HG03521 (cell line): ENCODE measurements around the gene NAE1.
"Not testable (repeated sequence)": the region's sequence is repeated elsewhere in the genome, so short reads cannot be mapped to it uniquely, and the experiment has no call there.

Source experiments
- ATAC-seq: cut with Tn5 transposase; IDR thresholded peaks from one replicate; pipeline ENCODE4 v1.9.1; 2021; ENCODE audit warnings: mild to moderate bottlenecking, moderate library complexity; ENCODE audit not compliant: unreplicated experiment

The NAE1 gene

DNA sequence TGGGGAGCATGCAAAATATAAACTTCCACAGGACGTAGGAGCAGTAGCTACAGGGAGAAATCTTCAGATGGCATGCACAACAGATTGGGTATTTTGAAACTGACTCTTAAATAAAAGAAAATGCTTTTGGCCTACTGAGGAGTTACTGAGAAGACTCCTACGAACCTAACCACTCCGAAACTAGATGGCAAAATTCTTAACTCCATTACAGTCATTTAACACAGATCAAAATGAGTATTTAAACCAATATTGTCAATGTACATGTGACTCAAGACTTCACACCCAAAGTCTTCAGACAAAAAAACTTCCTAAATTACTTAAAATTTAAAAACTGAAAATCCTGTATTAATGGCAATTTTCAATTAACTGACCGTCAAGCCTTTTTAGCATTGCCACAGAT, 21.0 kb downstream of the NAE1 start:
- no peak for ATAC-seq

DNA sequence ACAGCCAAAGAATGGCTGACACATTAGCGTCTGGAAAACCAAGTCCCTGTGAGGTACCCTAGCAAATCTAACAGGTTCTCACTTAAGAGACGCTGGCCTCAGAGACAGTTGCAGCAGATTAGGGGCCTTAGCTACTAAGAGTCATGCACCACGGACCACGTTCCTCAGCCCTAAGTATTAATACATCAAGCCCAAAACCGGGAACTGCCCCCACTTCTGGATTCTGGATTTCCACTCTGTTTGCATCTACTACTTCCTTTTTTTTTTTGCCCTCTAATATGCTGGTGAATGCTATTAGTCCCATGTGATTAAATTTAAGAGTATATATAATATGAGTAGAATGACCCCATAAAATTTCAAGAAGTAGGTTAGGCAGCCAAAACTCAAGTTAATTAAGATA, 28.6 kb downstream of the NAE1 start:
- no peak for ATAC-seq

GRCh38 chr16:66801320-66802105, 29.3 kb downstream of the NAE1 start, which contains the start of gene TERB1:
TERB1 (minus strand) TSS chr16:66801584; CDS start chr16:66796798, 4,786 bp downstream.
- no peak for ATAC-seq

DNA sequence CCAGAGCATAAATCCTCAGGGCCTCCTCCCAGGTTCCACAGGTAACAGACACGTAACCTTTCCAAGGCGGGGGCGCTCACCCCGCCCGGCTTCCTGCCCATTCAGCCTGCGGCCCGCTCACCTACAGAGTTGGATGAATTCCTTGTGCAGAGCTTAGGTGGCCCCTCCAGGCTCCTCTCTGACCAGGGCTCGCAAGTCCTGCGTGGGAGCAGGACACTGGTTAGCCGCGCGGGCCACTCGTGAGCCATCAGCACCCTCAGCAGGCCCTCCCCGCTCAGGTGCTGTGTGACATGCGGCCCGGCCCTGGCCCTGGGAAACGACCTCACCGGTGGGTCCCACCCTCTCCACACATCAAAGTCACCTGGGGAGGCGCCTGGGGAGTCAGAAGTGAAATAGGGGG, 29.9 kb downstream of the NAE1 start:
- no peak for ATAC-seq

DNA sequence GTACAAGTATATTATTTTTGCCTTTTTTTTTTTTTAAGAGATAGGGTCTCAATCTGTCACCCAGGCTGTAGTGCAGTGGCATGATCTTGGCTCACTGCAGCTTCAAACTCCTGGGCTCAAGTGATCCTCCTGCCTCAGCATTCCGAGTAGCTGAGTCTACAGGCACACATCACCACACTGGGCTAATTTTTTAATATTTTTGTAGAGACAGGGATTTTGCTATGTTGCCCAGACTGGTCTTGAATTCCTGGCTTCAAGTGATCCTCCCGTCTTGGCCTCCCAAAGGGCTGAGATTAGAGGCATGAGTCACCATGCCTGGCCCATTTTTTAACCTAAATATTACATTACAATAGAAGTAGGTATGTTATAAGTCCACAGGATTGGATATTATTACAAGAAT, 32.6 kb downstream of the NAE1 start:
- ATAC-seq, result no peak

GRCh38 chr16:66793984-66794383, 36.8 kb downstream of the NAE1 start:
- not testable (repeated sequence) for ATAC-seq

DNA sequence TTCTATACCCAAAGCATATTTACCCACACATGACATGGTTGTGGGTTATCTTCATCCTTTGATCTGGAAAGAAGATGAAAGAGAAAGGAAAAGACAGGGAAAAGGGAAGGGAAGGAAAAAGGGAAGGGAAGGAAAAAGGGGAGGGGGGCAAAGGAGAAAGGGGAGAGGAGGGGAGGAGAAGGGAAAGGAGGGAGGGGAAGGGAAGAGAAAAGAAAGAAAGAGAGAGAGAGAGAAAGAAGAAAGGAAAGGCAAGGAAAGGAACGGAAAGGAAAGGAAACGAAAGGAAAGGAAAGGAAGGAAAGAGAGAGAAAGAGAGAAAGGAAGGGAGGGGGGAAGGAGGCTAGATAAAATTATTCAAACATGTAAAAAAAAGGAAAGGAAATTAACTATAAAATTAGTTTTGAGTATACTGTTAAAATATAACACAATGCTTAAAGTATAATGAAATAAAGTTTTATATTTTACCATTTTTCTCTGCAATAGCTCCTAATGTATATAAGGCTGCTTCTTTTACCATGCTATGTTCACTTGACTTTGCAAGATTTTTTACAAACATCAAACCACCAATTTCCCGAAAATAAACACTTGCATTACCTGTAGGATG, 40.5 kb downstream of the NAE1 start:
- no peak for ATAC-seq

- ATAC-seq, result no peak
These were observed 43.3 kb downstream of the NAE1 start for GRCh38 chr16:66787427-66787826.

DNA sequence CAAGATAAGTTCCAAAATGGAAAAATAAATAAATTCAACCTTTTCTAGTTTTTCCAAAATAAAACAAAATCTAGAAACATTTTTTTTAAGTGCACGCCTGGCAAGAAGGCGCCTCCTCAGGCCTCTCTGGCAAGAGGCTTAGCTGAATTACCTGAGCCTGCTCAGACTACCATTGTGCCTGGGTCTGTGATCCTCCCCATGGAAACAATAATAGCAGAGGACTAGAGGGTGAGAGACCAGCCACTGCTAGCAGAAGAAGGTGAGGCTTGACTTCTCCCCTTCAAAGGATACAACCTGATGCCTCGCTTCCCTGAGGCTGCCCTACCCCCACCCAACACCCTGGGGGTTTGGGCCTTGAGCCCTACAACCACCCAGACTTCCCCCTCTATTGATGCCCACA, 44.2 kb downstream of the NAE1 start:
- ATAC-seq, result no peak

DNA sequence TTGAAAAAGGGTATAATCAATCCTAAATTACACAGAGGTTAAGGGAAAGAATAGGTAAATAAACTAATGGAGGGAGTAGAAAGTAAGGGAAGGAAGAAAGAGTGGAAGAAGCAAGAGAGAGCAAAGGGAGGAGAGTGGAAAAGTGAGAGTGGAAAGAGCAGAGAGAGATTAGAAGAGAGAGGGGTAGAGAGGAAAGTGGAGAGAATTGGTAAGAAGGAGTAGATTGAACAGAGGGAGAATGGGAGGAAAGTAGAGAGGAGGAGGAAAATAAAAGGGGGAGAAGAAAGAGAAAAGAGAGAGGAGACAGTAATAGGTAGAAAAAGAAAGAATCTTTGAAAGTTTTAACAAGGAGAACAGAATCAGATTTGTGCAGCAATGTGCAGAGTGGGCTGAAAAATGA, 54.3 kb downstream of the NAE1 start:
- ATAC-seq, result no peak

DNA sequence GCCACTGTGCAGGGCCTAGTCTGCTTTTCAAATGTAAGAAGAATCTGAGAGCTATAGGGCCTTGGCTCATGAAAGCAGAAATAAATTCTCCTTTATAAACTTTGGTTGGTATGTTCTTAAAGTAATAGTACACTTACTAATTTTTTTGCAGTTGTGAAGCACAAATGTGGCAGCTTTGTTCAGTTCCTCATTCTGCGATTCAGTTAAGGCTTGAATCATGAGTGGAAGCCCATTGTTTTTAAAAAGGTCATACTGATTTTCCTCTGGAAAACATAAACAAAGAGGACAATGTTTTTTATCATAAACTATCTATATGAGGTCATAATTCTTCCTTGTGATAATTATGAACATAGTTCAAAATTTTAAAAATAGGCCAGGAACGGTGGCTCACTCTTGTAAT, 55.8 kb downstream of the NAE1 start:
- no peak for ATAC-seq

GRCh38 chr16:66758086-66758485, 72.7 kb downstream of the NAE1 start:
- no peak for ATAC-seq

- no peak for ATAC-seq
These were observed 76.0 kb downstream of the NAE1 start for GRCh38 chr16:66754819-66755218.

GRCh38 chr16:66754211-66754610, 76.6 kb downstream of the NAE1 start:
- ATAC-seq, result no peak

DNA sequence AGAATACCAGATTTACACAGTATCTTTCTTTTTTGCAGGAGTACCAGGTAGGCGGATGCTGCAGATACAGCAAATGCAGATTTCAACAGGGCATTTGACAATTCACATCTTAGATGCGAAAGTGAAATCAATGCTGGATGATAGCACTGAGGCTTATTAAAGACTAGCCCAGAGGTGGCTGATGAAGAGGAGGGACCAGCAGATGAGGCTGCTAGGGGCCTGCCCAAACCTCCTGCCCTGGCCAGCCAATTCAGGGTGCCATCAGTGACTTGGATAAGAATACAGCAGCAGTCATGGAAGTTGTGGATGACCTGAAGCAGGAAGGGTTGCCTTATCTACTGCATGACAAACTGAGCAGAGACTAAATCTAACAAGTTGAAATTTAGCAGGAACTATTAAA, 77.8 kb downstream of the NAE1 start:
- no peak for ATAC-seq
